Measurements from ENCODE around the gene CREB3L4. TPM values are rescaled to one million over a fixed set of nuclear protein-coding genes. Genes with fewer than 3 reads are reported as not detected.

Gene CREB3L4
- total RNA-seq, 1 donor from 2014 or later, result 4.1 TPM

DNA sequence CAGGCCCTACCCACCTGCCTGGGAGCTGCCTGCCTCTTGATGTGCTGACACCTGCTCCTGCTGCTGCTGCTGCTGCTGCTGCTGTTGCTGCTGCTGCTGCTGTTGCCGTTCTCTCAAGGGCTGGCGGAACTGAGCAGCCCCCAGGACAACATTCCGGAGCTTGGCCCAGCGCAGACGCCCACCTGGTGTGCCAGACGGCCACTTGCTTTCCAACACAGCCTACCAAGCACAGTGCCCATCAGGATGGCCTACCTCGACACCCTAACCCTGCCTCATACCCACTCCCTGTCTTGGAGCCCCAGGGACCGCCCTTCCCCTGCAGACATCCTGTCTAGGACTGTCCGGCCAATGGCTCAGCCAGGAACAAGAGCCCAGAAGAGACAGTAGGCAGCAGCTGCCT, 33.0 kb upstream of the CREB3L4 start:
- intact Hi-C loops (cut with DNase I), result no loop called here
- no peak for DNase-seq

DNA sequence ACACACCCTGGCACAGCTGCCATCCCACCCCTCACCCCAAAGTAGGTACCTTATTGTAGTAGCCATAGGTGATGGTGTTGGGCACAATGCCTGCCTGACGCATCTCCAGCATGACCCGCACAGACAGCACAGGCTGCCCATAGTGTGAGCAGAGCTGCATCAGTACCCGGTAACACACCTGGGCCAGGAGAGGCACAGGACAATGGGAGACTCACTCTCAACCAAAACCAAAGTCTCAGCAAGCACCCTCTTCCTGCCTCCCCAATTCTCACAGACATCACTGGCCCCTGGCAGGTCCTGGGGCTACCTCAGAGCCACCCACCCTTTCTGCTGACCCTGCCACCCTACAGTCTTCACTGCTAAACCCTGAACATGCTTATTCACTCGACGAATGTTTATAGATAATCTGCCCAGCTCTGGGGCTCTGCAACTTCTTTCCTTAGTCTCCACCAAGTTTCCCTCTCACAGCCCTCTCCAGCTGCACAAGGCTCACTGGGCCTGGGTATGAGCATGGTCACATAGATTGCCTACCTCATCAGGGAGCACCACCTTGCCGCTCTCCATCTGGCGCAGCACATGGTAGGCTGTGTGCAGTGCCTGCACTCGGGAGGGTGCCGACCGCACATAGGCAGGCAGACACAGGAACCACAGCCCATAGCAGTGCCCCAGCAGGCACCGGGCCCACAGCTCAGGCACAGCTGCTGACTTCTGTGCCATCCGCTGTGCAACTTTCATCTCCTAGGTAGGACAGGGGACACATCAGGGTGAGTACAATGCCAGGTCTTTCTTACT, 31.5 kb upstream of the CREB3L4 start:
- ATAC-seq (ENCODE audit: poor library complexity) (no peak), DNase-seq (no peak)
- intact Hi-C loops (cut with DNase I), result no loop called here

More for the DNA sequence above, 33.0 kb upstream of the CREB3L4 start:
- ATAC-seq (ENCODE audit: poor library complexity), result no peak

DNA sequence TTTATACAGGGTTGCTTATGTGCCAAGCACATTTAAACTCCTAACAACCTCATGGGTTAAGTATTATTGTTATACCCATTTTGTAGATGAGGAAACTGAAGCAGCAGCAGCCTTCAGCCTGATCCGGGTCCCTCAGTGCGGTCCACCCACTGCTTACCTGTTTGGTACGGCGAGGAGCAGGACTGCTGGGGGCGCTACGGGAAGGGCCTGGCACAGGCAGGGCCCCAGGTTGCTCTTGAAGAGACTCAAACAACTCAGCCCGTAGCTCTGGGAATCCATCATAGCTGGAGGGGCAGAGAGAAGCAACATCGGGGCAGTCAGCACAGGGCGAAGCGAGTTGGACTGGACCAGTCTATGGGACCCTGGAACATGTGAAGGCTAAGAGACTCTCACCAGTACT, 30.4 kb upstream of the CREB3L4 start:
- ATAC-seq (ENCODE audit: poor library complexity) (no peak), DNase-seq (no peak)
- intact Hi-C loops (cut with DNase I), result no loop called here

GRCh38 chr1:153938996-153939395, 28.7 kb upstream of the CREB3L4 start:
- ATAC-seq (ENCODE audit: poor library complexity) (no peak), DNase-seq (no peak)
- intact Hi-C loops (cut with DNase I), result no loop called here

GRCh38 chr1:153939476-153939875, 28.2 kb upstream of the CREB3L4 start:
- intact Hi-C loops (cut with DNase I), result no loop called here
- DNase-seq (no peak), ATAC-seq (ENCODE audit: poor library complexity) (no peak)

GRCh38 chr1:153940756-153941155, 26.9 kb upstream of the CREB3L4 start:
- ATAC-seq (ENCODE audit: poor library complexity), result no peak
- intact Hi-C loops (cut with DNase I), result no loop called here

GRCh38 chr1:153941826-153942725, 25.6 kb upstream of the CREB3L4 start:
- no peak for ATAC-seq (ENCODE audit: poor library complexity)
- intact Hi-C loops (cut with DNase I), result no loop called here
- no peak for DNase-seq

More at GRCh38 chr1:153940756-153941155, 26.9 kb upstream of the CREB3L4 start:
- no peak for DNase-seq

- ATAC-seq (ENCODE audit: poor library complexity) (no peak), DNase-seq (no peak)
These were observed 24.7 kb upstream of the CREB3L4 start for GRCh38 chr1:153942766-153943549.

DNA sequence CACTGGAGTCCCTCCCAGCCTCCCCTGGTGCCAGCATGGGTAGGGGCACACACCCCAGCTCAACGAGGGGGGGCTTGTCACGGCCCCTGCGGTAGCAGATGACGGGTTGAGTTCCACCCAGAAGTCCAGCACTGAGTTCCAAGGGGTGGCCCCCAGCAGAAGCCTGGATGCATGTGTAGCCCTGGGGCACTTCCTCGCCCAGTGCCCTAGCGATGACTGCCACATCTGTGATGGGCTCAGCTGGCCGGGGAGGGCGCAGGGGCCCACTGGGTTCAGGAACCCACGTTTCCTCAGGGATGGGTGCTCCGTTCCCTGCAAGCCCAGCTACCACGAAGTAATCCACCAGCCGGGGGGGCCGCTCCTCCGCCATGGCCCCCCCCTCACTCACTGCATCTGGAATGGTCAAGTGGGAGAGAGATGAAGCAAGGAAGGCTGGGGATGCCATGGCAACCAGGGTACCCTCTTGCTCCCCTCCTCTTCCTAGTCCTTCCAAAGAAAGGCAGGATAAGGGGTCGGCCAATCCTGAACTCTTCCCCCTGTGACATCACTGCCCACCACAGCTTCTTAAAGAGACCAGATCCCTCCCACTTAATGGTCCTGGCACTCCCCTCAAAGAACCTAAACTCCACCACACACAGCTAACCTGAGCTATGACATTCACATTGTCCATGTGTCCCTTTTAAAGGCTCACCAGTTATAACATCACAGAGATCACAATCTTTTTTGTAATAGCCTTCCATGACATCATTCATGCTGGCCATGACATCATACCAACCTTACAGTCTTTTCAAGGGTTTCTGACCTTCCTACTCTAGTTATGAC, 23.5 kb upstream of the CREB3L4 start:
- no peak for ATAC-seq (ENCODE audit: poor library complexity)
- intact Hi-C loops (cut with DNase I), result no loop called here
- DNase-seq, result no peak

More at GRCh38 chr1:153942766-153943549, 24.7 kb upstream of the CREB3L4 start:
- intact Hi-C loops (cut with DNase I), result no loop called here

- DNase-seq, result no peak
- no peak for ATAC-seq (ENCODE audit: poor library complexity)
- intact Hi-C loops (cut with DNase I), result loop anchor here (5.0 kb wide), 1 partner anchor 147 kb away; no protein-coding TSS in a partner anchor
These were observed 22.9 kb upstream of the CREB3L4 start for GRCh38 chr1:153944827-153945117.

DNA sequence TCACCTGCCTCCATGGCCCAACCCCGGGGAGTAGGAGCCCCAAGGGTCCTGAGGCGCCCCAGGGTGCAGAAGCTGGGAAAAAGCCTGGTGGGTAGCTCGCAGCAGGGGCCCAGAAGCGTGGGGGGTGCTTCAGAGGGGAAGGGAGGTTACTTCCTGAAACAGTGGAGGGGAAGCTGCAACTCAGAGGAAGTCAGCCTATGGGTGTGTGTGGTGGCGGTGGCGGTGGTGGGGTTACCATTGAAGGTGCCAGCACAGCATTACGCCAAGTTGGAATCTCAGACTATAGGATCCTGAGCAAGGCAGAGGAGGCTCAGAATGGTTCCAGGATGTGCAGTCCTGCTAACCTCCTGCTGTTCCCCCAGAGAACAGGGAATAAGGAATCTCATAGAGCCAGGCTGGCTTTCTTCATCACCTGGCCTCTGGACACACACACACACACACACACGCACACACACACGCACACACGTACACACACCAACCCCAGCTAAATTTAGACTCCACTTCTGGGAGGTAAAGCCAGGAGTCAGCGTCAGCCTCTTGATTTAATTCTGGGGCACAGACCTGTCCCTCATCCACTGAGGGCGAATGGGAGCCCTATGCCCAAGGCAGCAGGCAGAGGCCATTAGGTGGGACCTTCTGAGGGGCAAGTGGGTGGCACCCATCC, 22.4 kb upstream of the CREB3L4 start:
- intact Hi-C loops (cut with DNase I), result loop anchor here (5.0 kb wide), 1 partner anchor 148 kb away; no protein-coding TSS in a partner anchor
- ATAC-seq (ENCODE audit: poor library complexity), result peak; percentile 58
- DNase-seq, result peak; percentile 81

GRCh38 chr1:153945795-153946621, 21.7 kb upstream of the CREB3L4 start:
- DNase-seq (peak; percentile 94), ATAC-seq (ENCODE audit: poor library complexity) (peak; percentile 87)
- intact Hi-C loops (cut with DNase I), result loop anchor here (5.0 kb wide), 1 partner anchor 149 kb away; no protein-coding TSS in a partner anchor

DNA sequence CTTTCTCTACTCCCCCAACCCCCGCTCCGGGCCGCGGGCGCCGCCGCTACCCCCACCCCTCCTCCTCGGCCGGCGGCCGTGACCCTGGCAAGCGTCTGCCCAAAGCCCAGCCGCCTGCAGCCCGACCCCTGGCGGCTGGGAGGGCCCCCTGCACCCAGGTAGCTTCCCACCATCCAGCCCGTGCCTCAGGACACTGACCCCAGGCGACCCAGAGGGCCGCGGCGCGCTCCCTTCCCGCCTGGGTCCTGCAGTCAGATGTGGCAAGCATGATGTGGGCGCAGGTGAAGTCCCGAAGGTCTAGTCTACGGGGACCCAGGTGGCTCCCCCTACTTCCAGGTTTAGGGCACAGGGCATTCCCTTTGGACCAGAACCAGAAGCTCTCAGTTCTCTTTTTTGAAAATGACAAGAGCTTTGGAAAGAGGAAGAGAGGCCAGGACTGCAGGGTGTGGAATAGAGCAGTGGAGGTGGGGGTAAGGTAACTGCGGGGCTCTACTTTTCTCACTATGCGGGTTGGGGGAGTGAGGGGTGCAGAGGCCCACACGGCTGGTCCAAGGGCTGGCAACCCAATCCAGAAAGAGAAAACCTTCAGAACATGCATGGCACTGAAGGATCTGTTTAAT, 21.0 kb upstream of the CREB3L4 start, which contains the start of gene DENND4B:
TSS of gene DENND4B (minus strand) at position 97 of the 620 bp plus-strand sequence. CDS start 2,344 bp downstream, outside the sequence.
- ATAC-seq (ENCODE audit: poor library complexity) (peak; percentile 82), DNase-seq (peak; percentile 89)
- intact Hi-C loops (cut with DNase I), result loop anchor here (5.0 kb wide), 1 partner anchor 149 kb away; no protein-coding TSS in a partner anchor

GRCh38 chr1:153951183-153951582, 16.5 kb upstream of the CREB3L4 start:
- intact Hi-C loops (cut with DNase I), result no loop called here
- DNase-seq (peak; percentile 15), ATAC-seq (ENCODE audit: poor library complexity) (no peak)

GRCh38 chr1:153951801-153952200, 15.9 kb upstream of the CREB3L4 start:
- intact Hi-C loops (cut with DNase I), result no loop called here
- DNase-seq, result no peak

GRCh38 chr1:153953859-153954365, 13.8 kb upstream of the CREB3L4 start:
- ATAC-seq (ENCODE audit: poor library complexity) (no peak), DNase-seq (no peak)
- intact Hi-C loops (cut with DNase I), result no loop called here

More at GRCh38 chr1:153951801-153952200, 15.9 kb upstream of the CREB3L4 start:
- no peak for ATAC-seq (ENCODE audit: poor library complexity)

Measured in Right ventricle myocardium superior (tissue), 1 donor.